Activated T-cell treated with anti-CD3 and anti-CD28 coated beads, Interleukin-2, amount 50 U/mL, for 72 hours (primary cell): ENCODE measurements around the gene L3MBTL1. TPM values are rescaled to one million over a fixed set of nuclear protein-coding genes. Genes with fewer than 3 reads are reported as not detected.

Experiments used
- ATAC-seq, 2 donors: fragments of 150-1000 bp; cut with Tn5 transposase; replicated peaks in 1 of 2; 2 replicates each; pipeline ENCODE4 v1.10.0; 2021; ENCODE audit warnings: moderate library complexity in 2 of 2, mild to moderate bottlenecking in 1 of 2
- DNase-seq, 2 donors: peaks; one replicate each; pipeline ENCODE4 v3.0.0; 2021 to 2022; ENCODE audit warnings: mixed read lengths in 1 of 2
- H3K27ac Mint-ChIP-seq: one replicate; pipeline ENCODE4 v1.8.0; 2022; ENCODE audit warnings: mild to moderate bottlenecking, moderate library complexity, mixed read lengths
- H3K27me3 Mint-ChIP-seq: one replicate; pipeline ENCODE4 v1.8.0; 2022; ENCODE audit warnings: low read depth, mixed read lengths
- H3K36me3 Mint-ChIP-seq, 2 donors: one replicate each; pipeline ENCODE4 v1.8.0; 2022; ENCODE audit warnings: mixed read lengths in 2 of 2, mild to moderate bottlenecking in 1 of 2; ENCODE audit not compliant: insufficient read depth in 2 of 2
- H3K4me1 Mint-ChIP-seq: one replicate; pipeline ENCODE4 v1.8.0; 2022; ENCODE audit warnings: low read depth, mixed read lengths
- H3K4me3 Mint-ChIP-seq, 2 donors: one replicate each; pipeline ENCODE4 v1.8.0; 2022; ENCODE audit warnings: mild to moderate bottlenecking in 2 of 2, mixed read lengths in 2 of 2, moderate library complexity in 2 of 2
- H3K9me3 Mint-ChIP-seq, 2 donors: one replicate each; pipeline ENCODE4 v1.8.0; 2022; ENCODE audit warnings: mixed read lengths in 2 of 2
- total RNA-seq, 2 donors: library from RNA; stranded (reverse); gene quantifications; one replicate each; pipeline ENCODE4 v1.2.3, GENCODE V29; 2022

L3MBTL1 gene
- total RNA-seq, 2 donors from 2014 or later, result 17.7 to 20.2 TPM

DNA sequence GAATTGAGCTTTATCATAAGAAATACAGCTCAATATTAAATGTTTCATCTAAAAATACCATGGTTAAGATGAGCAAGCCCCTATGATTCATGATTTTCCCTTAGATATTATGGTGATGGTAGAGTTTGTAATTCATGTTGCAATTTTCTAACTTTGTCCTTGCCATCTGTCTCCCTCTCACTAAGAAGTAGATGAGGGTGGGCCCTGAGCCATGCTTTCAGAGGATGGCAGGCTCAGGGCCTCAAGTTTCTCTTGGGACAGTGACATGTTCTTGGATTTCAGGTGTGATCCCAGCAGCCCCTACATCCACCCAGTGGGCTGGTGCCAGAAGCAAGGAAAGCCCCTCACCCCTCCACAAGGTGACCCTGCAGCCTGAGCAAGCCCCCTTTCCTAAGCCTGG lies 25.6 kb downstream of the L3MBTL1 start:
- Mint-ChIP-seq H3K27ac (no peak overlapping the region), H3K27me3 (no peaks in the 10 kb centered on the region), H3K4me1 (no peaks in the 10 kb centered on the region), H3K4me3 (no peak overlapping the region), H3K9me3 (no peaks in the 10 kb centered on the region), H3K36me3 (peaks cover 0 to 2% of the 10 kb centered on the region in 2 donors)
- ATAC-seq, result no peak
- no peak for DNase-seq

DNA sequence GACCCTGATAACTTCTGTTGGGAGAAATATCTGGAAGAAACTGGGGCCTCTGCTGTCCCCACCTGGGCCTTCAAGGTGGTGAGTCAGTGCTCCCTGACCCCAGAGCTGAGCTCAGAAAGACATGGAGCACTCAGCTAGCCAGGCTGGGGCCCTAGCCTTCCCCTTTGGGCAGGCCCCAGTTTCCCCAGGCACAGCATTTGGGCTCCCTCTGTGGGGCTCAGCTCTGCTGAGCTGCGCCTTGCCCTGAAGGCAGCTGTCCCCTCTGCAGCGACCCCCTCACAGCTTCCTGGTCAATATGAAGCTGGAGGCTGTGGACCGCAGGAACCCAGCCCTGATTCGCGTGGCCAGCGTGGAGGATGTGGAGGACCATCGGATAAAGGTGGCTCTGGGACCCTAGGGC lies 26.5 kb downstream of the L3MBTL1 start:
- H3K4me3 Mint-ChIP-seq, result no peak overlapping the region
- H3K27ac Mint-ChIP-seq, result no peak overlapping the region
- H3K36me3 Mint-ChIP-seq, result peaks cover 0 to 2% of the 10 kb centered on the region in 2 donors
- no peaks in the 10 kb centered on the region for H3K4me1 Mint-ChIP-seq
- H3K27me3 Mint-ChIP-seq, result no peaks in the 10 kb centered on the region
- no peaks in the 10 kb centered on the region for H3K9me3 Mint-ChIP-seq
- DNase-seq, result no peak
- ATAC-seq, result no peak

GRCh38 chr20:43534791-43535350 lies 27.4 kb downstream of the L3MBTL1 start:
- DNase-seq (no peak), ATAC-seq (no peak)
- no peaks in the 10 kb centered on the region for H3K9me3 Mint-ChIP-seq
- H3K27me3 Mint-ChIP-seq, result no peaks in the 10 kb centered on the region
- no peak overlapping the region for H3K4me3 Mint-ChIP-seq
- H3K27ac Mint-ChIP-seq, result no peak overlapping the region
- H3K4me1 Mint-ChIP-seq, result no peaks in the 10 kb centered on the region
- no peaks in the 10 kb centered on the region for H3K36me3 Mint-ChIP-seq

DNA sequence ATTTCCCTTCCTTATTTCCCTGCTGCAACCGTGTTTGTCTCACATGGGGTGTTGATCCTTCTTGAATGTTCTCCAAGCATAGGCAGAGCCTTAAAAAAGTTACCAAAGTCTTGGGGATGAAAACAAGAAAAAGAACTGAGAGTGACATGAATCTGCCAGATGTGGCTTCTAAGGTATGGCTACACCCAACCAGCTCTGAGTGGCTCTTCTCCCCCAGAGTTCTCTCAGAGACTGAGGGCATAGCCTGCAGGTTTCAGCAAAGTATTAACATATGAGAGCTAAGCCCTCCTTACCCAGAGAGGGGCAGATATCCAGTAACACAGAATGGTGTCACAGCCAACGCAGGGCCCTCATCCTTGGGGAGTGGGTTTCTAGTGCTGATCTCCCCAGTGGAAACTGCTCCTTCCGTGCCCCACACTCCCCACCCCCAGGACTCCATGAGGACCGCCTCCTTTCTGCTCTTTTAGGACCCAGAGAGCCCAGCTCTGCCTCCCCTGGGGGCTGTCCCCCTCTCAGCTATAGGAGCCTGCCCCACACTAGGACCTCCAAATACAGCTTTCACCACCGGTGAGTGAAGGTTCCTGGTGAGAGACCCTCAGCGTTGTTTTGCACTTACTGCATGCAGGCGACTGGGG lies 28.0 kb downstream of the L3MBTL1 start:
- Mint-ChIP-seq H3K9me3 (no peaks in the 10 kb centered on the region), H3K27ac (no peak overlapping the region), H3K36me3 (no peaks in the 10 kb centered on the region), H3K4me1 (no peaks in the 10 kb centered on the region), H3K4me3 (no peak overlapping the region), H3K27me3 (no peaks in the 10 kb centered on the region)
- no peak for DNase-seq
- ATAC-seq, result no peak

DNA sequence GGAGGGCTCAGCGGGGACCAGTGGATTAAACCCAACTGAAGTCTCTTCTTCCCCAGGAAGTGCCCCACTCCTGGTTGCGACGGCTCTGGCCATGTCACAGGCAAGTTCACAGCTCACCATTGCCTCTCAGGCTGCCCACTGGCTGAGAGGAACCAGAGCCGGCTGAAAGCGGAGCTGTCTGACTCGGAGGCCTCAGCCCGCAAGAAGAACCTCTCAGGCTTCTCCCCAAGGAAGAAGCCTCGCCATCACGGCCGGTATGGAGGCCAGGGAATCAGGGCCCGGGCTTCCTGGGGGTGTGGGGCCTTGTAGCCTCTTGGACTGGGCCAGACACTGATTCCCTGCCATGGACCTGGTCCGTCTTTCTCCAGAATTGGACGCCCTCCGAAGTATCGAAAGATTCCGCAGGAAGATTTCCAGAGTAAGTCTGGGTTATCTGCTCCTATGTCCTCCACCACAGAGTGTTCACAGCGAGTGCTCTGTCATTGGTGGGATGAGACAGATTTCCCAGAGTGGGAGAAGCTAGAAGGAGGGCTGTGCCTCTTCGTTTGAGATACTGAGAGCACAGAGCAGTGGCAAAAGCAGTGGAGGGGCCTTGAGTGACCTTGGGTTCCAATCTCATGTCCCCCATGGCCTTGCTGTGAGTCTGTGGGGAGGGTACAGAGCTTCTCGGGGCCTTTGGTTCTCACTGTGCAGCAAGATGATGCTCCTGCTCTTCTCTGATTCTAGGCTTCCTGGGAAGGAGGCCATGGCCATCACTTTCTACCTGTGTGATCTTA lies 28.7 kb downstream of the L3MBTL1 start:
- no peak overlapping the region for H3K27ac Mint-ChIP-seq
- H3K9me3 Mint-ChIP-seq, result no peaks in the 10 kb centered on the region
- no peaks in the 10 kb centered on the region for H3K36me3 Mint-ChIP-seq
- H3K4me1 Mint-ChIP-seq, result no peaks in the 10 kb centered on the region
- no peak for ATAC-seq
- H3K4me3 Mint-ChIP-seq, result no peak overlapping the region
- no peak for DNase-seq
- H3K27me3 Mint-ChIP-seq, result no peaks in the 10 kb centered on the region

DNA sequence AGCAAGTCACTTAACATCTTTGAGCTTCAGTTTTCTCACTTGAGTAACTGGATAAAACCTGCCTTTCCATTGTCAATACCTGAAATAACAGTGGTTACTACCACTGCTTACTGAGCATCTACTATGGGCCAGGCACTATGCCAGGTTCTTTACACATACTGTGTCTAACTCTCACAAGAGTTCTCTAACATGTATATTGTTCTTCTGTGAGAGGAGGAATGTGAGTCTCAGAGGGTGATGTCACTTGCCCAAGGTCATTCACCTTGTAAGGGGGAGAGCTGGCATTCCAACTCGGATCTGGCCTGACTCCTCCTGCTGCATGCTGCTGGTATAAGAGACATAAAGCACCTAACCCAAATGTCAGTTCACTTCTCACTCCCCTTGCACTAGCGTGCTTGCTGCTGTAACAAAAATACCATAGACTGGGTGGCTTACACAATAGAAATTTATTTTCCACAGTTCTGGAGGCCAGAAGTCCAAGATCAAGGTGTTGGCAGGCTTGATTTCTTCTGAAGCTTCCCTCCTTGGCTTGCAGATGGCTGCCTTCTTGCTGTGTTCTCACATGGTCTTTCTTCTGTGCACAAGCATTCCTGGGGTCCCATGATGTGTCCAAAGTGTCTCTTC lies 29.4 kb downstream of the L3MBTL1 start:
- Mint-ChIP-seq H3K27ac (no peak overlapping the region), H3K9me3 (no peaks in the 10 kb centered on the region), H3K27me3 (no peaks in the 10 kb centered on the region), H3K36me3 (no peaks in the 10 kb centered on the region), H3K4me3 (no peak overlapping the region), H3K4me1 (no peaks in the 10 kb centered on the region)
- no peak for ATAC-seq
- no peak for DNase-seq

DNA sequence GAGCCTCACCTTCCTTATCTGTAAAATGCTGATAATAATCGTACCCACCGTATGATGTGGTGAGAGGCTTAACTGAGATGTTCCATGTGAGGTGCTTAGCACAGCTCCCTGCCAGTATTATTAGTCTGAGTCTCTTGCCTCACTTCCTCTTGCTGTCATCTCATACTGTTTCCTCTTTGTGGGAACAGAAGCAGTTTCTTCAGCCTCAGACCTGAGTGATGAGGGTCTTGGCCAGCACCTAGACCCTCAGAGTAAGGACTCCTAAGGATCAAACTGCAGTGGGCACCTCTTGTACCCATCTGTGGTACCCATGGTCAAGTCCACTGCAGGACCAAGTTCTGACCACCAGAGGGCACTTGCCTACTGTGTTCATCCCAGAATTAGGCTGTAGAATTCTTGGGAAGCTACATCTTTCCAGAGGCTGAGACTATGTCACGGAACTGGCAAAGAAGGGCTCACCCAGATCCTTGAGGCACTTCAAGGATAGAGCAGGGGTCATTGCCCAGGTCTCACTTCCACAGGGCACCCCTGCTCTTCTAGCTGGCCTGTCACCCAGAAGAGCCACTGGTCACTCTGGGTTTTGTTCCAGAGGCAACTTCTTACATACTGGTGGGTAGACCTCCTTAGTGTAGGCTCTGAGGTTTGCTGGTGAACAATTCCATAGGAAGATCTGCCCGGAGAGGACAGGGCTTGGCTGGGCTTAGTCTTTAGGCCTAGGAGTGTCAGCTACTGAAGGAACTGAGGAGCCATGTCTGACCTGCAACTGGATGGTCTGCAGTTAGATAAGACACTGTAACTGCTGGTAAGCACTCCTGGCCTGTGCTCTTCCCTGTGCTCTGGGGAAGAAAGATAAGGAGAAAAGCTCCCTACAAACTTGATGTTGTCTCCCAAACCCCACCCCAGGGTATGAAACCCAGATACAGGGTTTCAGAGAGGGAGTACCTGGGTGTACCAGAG lies 30.7 kb downstream of the L3MBTL1 start:
- H3K27ac Mint-ChIP-seq, result no peak overlapping the region
- H3K27me3 Mint-ChIP-seq, result no peaks in the 10 kb centered on the region
- H3K4me1 Mint-ChIP-seq, result no peaks in the 10 kb centered on the region
- H3K36me3 Mint-ChIP-seq, result no peaks in the 10 kb centered on the region
- no peak overlapping the region for H3K4me3 Mint-ChIP-seq
- ATAC-seq, result peak; percentile 41 to 44
- no peaks in the 10 kb centered on the region for H3K9me3 Mint-ChIP-seq
- DNase-seq, result peak; percentile 47 to 51

DNA sequence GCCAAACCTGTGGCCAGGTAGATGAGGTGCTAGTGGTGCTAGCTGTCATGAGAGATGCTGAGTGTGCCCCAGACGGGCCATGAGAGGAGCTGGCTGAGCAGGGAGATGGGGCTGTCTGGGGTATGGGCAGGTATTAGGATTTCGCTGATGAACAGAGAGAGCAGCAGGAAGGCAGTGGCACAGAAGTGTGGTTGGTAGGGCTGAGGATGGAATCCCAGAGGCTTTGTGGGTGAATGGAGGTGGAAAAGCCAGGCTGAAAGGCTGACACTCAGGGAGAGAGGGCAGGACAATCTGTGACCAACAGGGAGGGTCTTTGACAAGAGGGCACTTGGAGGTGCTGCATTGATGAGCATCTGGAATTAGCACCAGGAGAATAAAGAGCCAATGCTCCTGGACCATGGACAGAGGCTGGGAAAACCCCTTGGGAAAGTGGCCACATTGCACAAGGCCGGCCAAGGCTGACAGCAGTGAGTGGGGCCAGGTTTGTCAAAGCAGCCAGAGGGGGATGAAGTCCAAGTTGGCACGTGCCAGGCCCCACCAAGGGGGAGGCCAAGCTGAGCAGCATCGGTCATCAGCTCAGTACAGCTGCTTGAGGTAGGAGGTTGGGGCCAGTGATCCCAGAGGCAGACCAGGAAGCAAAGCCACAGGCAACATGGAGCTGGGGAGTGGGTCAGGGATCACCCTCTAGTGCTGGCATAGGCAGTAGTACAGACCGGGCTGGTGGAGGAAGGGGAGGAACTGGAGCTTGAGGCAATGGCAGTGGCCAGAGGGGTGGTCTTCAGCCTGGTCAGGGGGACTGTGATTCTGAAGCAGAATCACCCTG lies 31.6 kb downstream of the L3MBTL1 start:
- ATAC-seq, result no peak
- no peaks in the 10 kb centered on the region for H3K27me3 Mint-ChIP-seq
- no peak overlapping the region for H3K4me3 Mint-ChIP-seq
- H3K36me3 Mint-ChIP-seq, result no peaks in the 10 kb centered on the region
- no peak for DNase-seq
- no peaks in the 10 kb centered on the region for H3K4me1 Mint-ChIP-seq
- H3K27ac Mint-ChIP-seq, result no peak overlapping the region
- H3K9me3 Mint-ChIP-seq, result no peaks in the 10 kb centered on the region

- H3K4me1 Mint-ChIP-seq, result no peaks in the 10 kb centered on the region
- no peak overlapping the region for H3K4me3 Mint-ChIP-seq
- no peak for ATAC-seq
- H3K36me3 Mint-ChIP-seq, result no peaks in the 10 kb centered on the region
- no peaks in the 10 kb centered on the region for H3K27me3 Mint-ChIP-seq
- no peak for DNase-seq
- no peak overlapping the region for H3K27ac Mint-ChIP-seq
- H3K9me3 Mint-ChIP-seq, result no peaks in the 10 kb centered on the region
These were observed 32.6 kb downstream of the L3MBTL1 start for GRCh38 chr20:43539975-43540672.

DNA sequence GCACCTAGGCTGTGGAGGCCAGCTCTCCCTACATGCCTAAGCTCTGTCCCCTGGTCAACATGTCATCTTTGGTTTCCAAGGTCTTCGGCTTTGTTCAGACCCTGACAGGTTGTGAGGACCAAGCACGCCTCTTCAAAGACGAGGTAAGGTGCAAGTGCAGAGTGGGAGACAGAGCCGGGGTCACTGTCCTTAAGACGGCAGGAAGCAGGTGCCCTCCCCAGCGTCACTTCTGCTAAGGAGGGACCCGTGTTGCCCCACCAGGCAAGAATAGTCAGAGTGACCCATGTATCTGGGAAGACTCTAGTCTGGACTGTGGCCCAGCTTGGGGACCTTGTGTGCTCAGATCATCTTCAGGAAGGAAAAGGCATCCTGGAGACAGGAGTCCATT lies 33.2 kb downstream of the L3MBTL1 start:
- no peaks in the 10 kb centered on the region for H3K9me3 Mint-ChIP-seq
- H3K36me3 Mint-ChIP-seq, result no peaks in the 10 kb centered on the region
- DNase-seq (no peak), ATAC-seq (no peak)
- H3K27me3 Mint-ChIP-seq, result no peaks in the 10 kb centered on the region
- no peak overlapping the region for H3K27ac Mint-ChIP-seq
- no peak overlapping the region for H3K4me3 Mint-ChIP-seq
- H3K4me1 Mint-ChIP-seq, result no peaks in the 10 kb centered on the region

GRCh38 chr20:43541214-43541613 lies 33.7 kb downstream of the L3MBTL1 start:
- no peaks in the 10 kb centered on the region for H3K36me3 Mint-ChIP-seq
- H3K9me3 Mint-ChIP-seq, result no peaks in the 10 kb centered on the region
- no peaks in the 10 kb centered on the region for H3K27me3 Mint-ChIP-seq
- H3K4me3 Mint-ChIP-seq, result no peak overlapping the region
- DNase-seq (no peak), ATAC-seq (no peak)
- H3K27ac Mint-ChIP-seq, result no peak overlapping the region
- no peaks in the 10 kb centered on the region for H3K4me1 Mint-ChIP-seq
